ENCODE data around the gene SLC6A17.

The SLC6A17 gene

DNA sequence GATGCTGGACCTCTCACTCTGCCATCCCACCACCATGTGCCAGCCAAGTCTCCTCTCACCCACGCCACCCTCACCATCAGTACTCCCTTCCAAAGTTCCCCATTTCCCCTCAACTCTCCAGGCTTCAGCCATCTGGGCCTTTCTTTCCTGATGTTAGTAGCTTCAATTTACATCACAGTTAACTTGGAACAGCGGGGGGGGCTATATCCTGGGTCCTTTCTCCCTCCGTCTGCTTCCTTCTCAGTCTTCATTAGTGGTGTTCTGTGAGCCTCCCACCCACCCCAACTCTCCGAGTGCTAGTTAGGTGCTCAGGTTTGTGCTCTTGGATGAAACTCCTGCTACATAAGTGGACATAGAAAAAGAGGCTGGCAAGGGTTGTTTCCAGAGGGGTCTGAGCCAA is 91.8 kb downstream of the SLC6A17 start:
- DNase-seq (ENCODE audit: low spot score), result no peak

DNA sequence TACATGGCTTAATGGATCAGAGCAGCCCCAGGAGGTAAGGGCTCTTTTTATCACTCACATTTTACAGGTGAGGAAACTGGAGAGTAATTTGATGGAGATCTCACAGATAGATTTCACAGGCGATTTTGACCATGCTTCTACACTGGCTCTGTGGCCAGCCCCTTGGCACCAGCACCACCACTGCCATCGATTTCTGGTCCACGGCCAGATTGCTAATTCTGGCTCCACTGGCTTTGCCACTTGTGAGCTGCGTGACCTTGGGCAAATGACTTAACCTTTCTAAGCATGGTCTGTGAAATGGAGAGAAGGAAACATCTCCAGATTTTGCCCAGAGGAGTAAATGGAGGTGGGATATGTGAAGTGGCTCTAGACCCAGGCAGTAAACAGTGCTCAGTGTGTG is 92.4 kb downstream of the SLC6A17 start:
- DNase-seq (ENCODE audit: low spot score), result no peak

DNA sequence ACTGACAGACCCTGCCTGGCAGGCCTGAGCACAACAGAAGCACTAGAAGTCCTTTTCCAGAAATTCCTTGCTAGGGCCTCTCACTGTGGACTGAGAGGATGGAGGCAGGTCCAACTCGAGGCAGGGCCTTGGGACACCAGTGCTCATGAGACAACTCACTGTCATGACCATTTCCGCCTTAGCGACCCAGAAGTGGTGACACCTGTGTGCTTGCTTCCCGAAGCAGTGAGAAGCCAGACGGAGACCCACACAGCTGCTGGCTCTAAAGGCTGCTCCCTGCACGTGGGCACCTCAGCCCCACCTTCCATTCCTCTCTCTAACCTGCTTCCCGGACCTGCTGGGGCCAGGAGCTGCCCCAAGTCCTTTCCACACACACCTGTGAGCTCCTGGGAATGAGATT is 92.9 kb downstream of the SLC6A17 start:
- DNase-seq (ENCODE audit: low spot score), result no peak

DNA sequence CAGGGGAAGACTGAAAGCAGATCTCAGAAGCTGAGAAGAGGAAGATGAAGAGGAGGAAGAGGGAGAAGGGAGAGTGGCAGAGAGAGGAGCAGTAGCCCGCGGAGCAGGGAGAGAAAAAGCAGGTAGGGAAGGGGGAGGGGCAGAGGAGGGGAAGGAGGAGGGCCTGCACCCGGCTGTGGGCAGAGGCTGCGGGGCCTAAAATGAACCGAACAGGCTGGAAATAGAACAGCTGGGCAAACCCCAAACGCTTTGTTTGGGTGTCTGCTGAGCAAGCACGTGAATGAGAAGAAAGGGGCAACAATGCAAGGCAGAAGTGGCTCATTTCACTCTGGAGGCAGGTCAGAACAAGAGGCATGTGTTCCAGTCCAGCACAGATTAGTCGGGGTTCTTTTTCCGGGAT is 93.3 kb downstream of the SLC6A17 start:
- no peak for DNase-seq (ENCODE audit: low spot score)

DNA sequence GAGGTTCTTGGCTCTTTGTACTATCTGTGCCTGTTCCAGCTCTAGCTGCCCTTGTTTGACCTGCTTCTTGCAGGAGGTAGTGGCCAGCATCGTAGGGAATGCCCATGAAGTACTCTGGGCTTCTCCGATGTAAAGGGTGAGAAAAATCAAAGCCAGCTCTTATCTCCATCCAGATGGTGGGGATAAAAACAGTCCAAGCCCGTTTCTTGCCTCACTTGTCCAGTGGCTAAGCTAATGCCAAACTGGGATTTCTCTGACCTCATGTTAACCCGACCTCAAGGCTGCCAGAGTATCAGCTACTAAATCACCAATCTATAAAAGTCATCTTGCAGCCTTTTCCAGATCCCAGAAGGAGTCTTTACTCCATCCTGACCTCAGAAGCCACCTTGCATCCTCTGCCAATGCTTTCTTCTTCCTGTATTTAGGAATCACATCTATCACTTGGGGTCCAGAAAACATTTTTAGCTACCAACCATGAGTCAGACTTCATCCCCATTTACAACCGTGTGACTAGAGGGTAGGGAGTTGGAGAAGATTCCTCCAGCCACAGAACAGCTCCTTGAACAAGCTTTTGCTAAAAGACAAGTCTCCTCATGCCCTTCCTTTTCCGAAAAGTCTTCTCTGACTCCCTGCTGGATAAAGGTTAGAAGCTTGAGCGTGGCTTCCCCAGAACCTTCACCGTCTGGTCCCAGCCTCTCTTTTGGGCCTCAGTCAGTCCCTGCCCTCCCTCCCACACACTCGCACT is 95.8 kb downstream of the SLC6A17 start:
- DNase-seq (ENCODE audit: low spot score), result no peak

DNA sequence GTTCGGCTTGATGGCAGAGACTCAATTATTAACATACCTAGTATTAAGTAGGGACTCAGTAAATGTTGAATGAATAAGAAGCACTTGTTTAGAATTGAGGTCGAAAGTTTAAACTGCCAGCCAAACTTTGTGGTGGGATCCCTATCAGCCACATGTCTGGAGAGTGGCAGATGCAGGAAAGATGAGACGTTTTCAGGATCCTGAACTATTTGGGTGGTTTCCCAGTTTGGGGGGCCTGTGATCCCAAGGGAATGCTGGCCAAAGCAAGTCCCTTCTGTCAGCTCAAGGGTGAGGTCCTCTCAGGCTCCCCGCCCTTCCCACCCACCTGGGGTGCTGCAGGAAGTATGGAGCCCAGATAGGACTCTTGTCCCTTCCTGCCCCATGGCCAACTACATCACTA is 98.5 kb downstream of the SLC6A17 start:
- DNase-seq (ENCODE audit: low spot score), result no peak

DNA sequence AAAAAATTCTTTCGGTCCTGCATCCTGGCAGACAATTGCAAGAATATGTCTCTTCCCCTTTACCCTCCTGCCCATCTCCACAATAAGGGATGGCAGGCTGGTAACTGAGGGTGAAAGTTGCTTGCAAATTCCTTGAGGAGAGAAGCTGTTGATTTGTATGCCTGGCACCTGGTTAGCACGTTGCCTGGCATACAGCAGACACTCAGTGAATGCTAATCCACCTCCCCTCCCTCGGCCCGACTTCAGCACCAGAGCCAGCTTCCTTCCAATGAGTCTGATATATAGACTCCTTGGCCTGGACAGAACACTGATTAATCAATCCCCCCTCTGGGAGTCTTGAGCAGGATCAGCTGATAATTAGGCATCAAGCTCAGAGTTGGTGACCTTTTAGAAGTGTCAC is 99.0 kb downstream of the SLC6A17 start:
- DNase-seq (ENCODE audit: low spot score), result no peak

DNA sequence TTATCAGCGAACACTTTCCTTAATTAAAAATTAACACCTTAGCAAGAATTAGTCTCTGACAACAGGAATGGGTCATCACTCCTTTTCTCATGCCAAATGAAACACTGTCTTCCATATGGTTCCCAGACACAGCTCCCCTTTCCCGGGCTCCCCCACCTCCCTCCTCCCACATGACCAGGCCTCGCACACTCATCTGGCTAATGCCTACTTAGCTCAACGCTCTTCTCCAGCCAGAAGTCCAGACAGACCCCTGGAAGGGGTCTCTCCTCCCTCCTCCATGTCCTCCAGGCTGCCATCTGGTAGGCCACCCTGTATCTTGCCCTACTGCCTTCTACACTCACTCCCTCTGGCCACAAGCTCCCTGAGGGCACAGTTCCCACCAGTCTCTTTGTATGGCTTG is 99.7 kb downstream of the SLC6A17 start:
- DNase-seq (ENCODE audit: low spot score), result no peak

DNA sequence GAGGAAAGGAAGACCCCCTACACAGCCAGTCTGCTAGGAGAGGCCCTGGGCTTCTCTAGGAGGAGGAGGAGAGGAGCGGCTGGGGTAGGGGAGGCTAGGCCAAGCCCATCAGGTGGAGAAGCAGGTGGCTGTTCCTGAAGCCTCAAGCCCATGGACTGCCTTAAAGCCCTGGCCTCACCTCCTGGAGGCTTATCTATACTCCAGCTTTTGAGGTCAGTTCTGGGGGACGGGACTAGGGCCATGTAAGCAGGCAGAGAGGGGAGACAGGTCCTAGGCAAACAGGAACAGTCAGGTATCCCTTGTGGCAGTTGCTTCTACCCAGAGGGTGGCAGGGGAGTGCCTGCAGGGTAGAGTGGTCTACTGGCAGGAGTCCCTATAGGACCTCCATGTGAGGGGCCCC is 100.5 kb downstream of the SLC6A17 start:
- no peak for DNase-seq (ENCODE audit: low spot score)
